H1 (cell line): ENCODE measurements around the gene RAD54L. TPM values are rescaled to one million over a fixed set of nuclear protein-coding genes. Genes with fewer than 3 reads are reported as not detected.

ENCODE experiments used
- CTCF ChIA-PET: fragments of 300-600 bp; sonication (Branson Sonifier 250); formaldehyde crosslinking; loops from one replicate; lab custom pipeline; 2021; ENCODE audit not compliant: partially characterized antibody; lab: Charles Lee
- POLR2A ChIA-PET: fragments of 300-600 bp; sonication (Branson Sonifier 250); formaldehyde crosslinking; loops from one replicate; lab custom pipeline; 2021; ENCODE audit warnings: inconsistent platforms; ENCODE audit not compliant: partially characterized antibody; lab: Charles Lee
- DNase-seq, 2 experiments: peaks; one replicate each; pipeline versions ENCODE4 v3.0.0 to v3.0.0-alpha.2; 2010 to 2022; ENCODE audit warnings: low spot score in 2 of 2, low read depth in 1 of 2, mixed read lengths in 1 of 2
- FAIRE-seq: peaks from 2 replicates; lab custom pipeline; 2011; peaks lifted over from hg19 to GRCh38; lab: Jason Lieb, UNC
- H2AFZ ChIP-seq: 2 replicates; pipeline ENCODE4 v1.8.1; 2012; ENCODE audit warnings: low read length, inconsistent platforms
- H2AK5ac ChIP-seq: 2 replicates; pipeline ENCODE4 v1.6.1; 2013; ENCODE audit warnings: low read depth, low read length
- H2BK120ac ChIP-seq: replicated peaks from 2 replicates; pipeline ENCODE3; 2013; ENCODE audit warnings: low read depth, low read length, inconsistent platforms
- H2BK12ac ChIP-seq: 2 replicates; pipeline ENCODE4 v1.6.1; 2013; ENCODE audit warnings: low read depth, low read length
- H2BK15ac ChIP-seq: 2 replicates; pipeline ENCODE4 v1.6.1; 2013; ENCODE audit warnings: low read length
- H2BK20ac ChIP-seq: 2 replicates; pipeline ENCODE4 v1.6.1; 2013; ENCODE audit warnings: low read length
- H2BK5ac ChIP-seq: 2 replicates; pipeline ENCODE4 v1.6.1; 2013; ENCODE audit warnings: low read depth, low read length
- H3K14ac ChIP-seq: 2 replicates; pipeline ENCODE4 v1.6.1; 2013; ENCODE audit warnings: inconsistent platforms; ENCODE audit not compliant: insufficient read length
- H3K18ac ChIP-seq: 2 replicates; pipeline ENCODE4 v1.6.1; 2013; ENCODE audit warnings: low read length; ENCODE audit errors: extremely low read depth
- H3K23ac ChIP-seq: 2 replicates; pipeline ENCODE4 v1.6.1; 2013; ENCODE audit warnings: inconsistent platforms; ENCODE audit not compliant: insufficient read length
- H3K23me2 ChIP-seq: 2 replicates; pipeline ENCODE4 v1.6.1; 2013; ENCODE audit warnings: low read depth, low read length
- H3K27ac ChIP-seq: 2 replicates; pipeline ENCODE4 v1.6.1; 2011; ENCODE audit warnings: low read depth, low read length, inconsistent platforms
- H3K27me3 ChIP-seq, 4 experiments: replicated peaks in 1 of 4; 1 replicate in 1 of 4; 2 replicates in 3 of 4; pipeline versions ENCODE4 v1.6.1 to v1.8.1; 2011 to 2013; ENCODE audit warnings: low read length in 3 of 4, mild to moderate bottlenecking in 3 of 4, inconsistent platforms in 2 of 4, mixed read lengths in 2 of 4, moderate library complexity in 1 of 4; ENCODE audit not compliant: control insufficient read depth in 3 of 4, insufficient read depth in 3 of 4; ENCODE audit errors: extremely low read depth in 1 of 4
- H3K36me3 ChIP-seq, 4 experiments: 2 replicates each; pipeline versions ENCODE4 v1.6.1 to v1.8.1; 2011 to 2013; ENCODE audit warnings: mild to moderate bottlenecking in 4 of 4, low read length in 3 of 4, moderate library complexity in 2 of 4, control low read depth in 1 of 4, inconsistent platforms in 1 of 4; ENCODE audit not compliant: insufficient read depth in 4 of 4, control insufficient read depth in 2 of 4
- H3K4ac ChIP-seq: replicated peaks from 2 replicates; pipeline ENCODE3; 2013; ENCODE audit warnings: low read length, low read depth, mixed read lengths, inconsistent platforms; ENCODE audit not compliant: insufficient read length
- H3K4me1 ChIP-seq, 4 experiments: replicated peaks in 1 of 4; 1 replicate in 1 of 4; 2 replicates in 3 of 4; pipeline versions ENCODE4 v1.6.1 to v1.8.1; 2011 to 2013; ENCODE audit warnings: low read length in 3 of 4, inconsistent platforms in 2 of 4, mixed read lengths in 1 of 4; ENCODE audit not compliant: insufficient read depth in 4 of 4, control insufficient read depth in 3 of 4
- H3K4me2 ChIP-seq, 2 experiments: 2 replicates each; pipeline versions ENCODE4 v1.6.1 to v1.8.1; 2011 to 2013; ENCODE audit warnings: low read depth in 2 of 2, low read length in 2 of 2, control low read depth in 1 of 2, inconsistent platforms in 1 of 2, mild to moderate bottlenecking in 1 of 2; ENCODE audit not compliant: insufficient read depth in 1 of 2
- H3K4me3 ChIP-seq, 4 experiments: fragments of 200-600, 300-600 bp in 1 of 4; sonication (generic), shearing (Covaris generic), sonication (Bioruptor Twin) in 1 of 4; 2 replicates each; pipeline versions ENCODE4 v1.5.1 to v1.8.1; 2011 to 2016; ENCODE audit warnings: low read length in 4 of 4, low read depth in 3 of 4, control low read depth in 2 of 4, inconsistent platforms in 2 of 4, mild to moderate bottlenecking in 2 of 4, mixed read lengths in 1 of 4, moderate library complexity in 1 of 4; ENCODE audit not compliant: insufficient read depth in 2 of 4; ENCODE audit errors: extremely low read depth in 1 of 4
- H3K56ac ChIP-seq: replicated peaks from 2 replicates; pipeline ENCODE3; 2013; ENCODE audit warnings: low read depth, mild to moderate bottlenecking, mixed read lengths, low read length, inconsistent platforms; ENCODE audit not compliant: insufficient read length
- H3K79me1 ChIP-seq: 2 replicates; pipeline ENCODE4 v1.6.1; 2013; ENCODE audit warnings: low read depth, low read length, control low read depth
- H3K79me2 ChIP-seq, 2 experiments: 2 replicates each; pipeline versions ENCODE4 v1.6.1 to v1.8.1; 2012 to 2013; ENCODE audit warnings: low read length in 2 of 2, mild to moderate bottlenecking in 2 of 2, inconsistent platforms in 1 of 2; ENCODE audit not compliant: insufficient read depth in 2 of 2, control insufficient read depth in 1 of 2
- H3K9ac ChIP-seq, 4 experiments: replicated peaks in 1 of 4; 1 replicate in 1 of 4; 2 replicates in 3 of 4; pipeline versions ENCODE4 v1.6.1 to v1.8.1; 2011 to 2013; ENCODE audit warnings: low read depth in 3 of 4, low read length in 3 of 4, control low read depth in 2 of 4, mild to moderate bottlenecking in 2 of 4, moderate library complexity in 2 of 4, inconsistent platforms in 1 of 4; ENCODE audit errors: extremely low read depth in 1 of 4
- H3K9me3 ChIP-seq, 2 experiments: 2 replicates each; pipeline versions ENCODE4 v1.6.1 to v1.8.1; 2012 to 2013; ENCODE audit warnings: mild to moderate bottlenecking in 2 of 2, moderate library complexity in 2 of 2, control low read depth in 1 of 2, inconsistent platforms in 1 of 2, low read depth in 1 of 2, low read length in 1 of 2, mixed read lengths in 1 of 2; ENCODE audit not compliant: insufficient read depth in 2 of 2
- H4K20me1 ChIP-seq, 2 experiments: replicated peaks in 1 of 2; 2 replicates each; pipeline versions ENCODE3 to v1.8.1; 2011 to 2013; ENCODE audit warnings: inconsistent platforms in 2 of 2, low read length in 2 of 2, mild to moderate bottlenecking in 1 of 2; ENCODE audit not compliant: insufficient read depth in 2 of 2, control insufficient read depth in 1 of 2
- H4K5ac ChIP-seq: 2 replicates; pipeline ENCODE4 v1.6.1; 2013; ENCODE audit warnings: low read length, low read depth, mixed read lengths, inconsistent platforms; ENCODE audit not compliant: insufficient read length
- H4K8ac ChIP-seq: 2 replicates; pipeline ENCODE4 v1.8.0; 2013; ENCODE audit warnings: mild to moderate bottlenecking, moderate library complexity, low read length, inconsistent platforms; ENCODE audit not compliant: insufficient read depth; ENCODE audit errors: extremely low read depth
- H4K91ac ChIP-seq: replicated peaks from 2 replicates; pipeline ENCODE3; 2013; ENCODE audit warnings: low read length, mixed read lengths, inconsistent platforms; ENCODE audit not compliant: insufficient read length
- CEBPB ChIP-seq: IDR thresholded peaks from 2 replicates; pipeline ENCODE4 v1.6.1; 2012; ENCODE audit warnings: low read depth, low read length
- NANOG ChIP-seq: IDR thresholded peaks from 2 replicates; pipeline ENCODE4 v1.6.1; 2011; ENCODE audit warnings: low read length, low read depth, mild to moderate bottlenecking, inconsistent platforms; ENCODE audit not compliant: insufficient read depth, poor library complexity, severe bottlenecking
- POLR2AphosphoS5 ChIP-seq: IDR thresholded peaks from 2 replicates; pipeline ENCODE4 v1.6.1; 2011; ENCODE audit warnings: low read depth, low read length
- SIN3A ChIP-seq, 2 experiments: IDR thresholded peaks in 1 of 2; conservative IDR thresholded peaks in 1 of 2; 2 replicates each; pipeline ENCODE4 v1.6.1; 2011 to 2012; ENCODE audit warnings: low read length in 2 of 2, improper control_type of control experiment in 1 of 2, low read depth in 1 of 2, mild to moderate bottlenecking in 1 of 2
- TAF7 ChIP-seq: optimal IDR thresholded peaks from 2 replicates; pipeline ENCODE3; 2011; ENCODE audit warnings: low read depth, mild to moderate bottlenecking, inconsistent platforms, low read length, moderate library complexity, borderline replicate concordance
- TEAD4 ChIP-seq: IDR thresholded peaks from 2 replicates; pipeline ENCODE4 v1.6.1; 2012; ENCODE audit warnings: low read depth, low read length, inconsistent platforms, mixed read lengths
- WGBS, 2 experiments: shearing (Covaris generic) in 1 of 2; methylation state at CpG; one replicate each; pipeline versions ENCODE4 v1.1.6 to v1.1.7; 2013 to 2015; ENCODE audit warnings: low lambda C conversion rate in 2 of 2, mixed read lengths in 2 of 2, inconsistent platforms in 1 of 2, low coverage in 1 of 2, missing lambda C conversion rate in 1 of 2; ENCODE audit not compliant: insufficient replicate concordance in 2 of 2, insufficient coverage in 1 of 2, insufficient read length in 1 of 2; ENCODE audit errors: extremely low coverage in 1 of 2, missing lambda C conversion rate in 1 of 2; 5-methylcytosine and 5-hydroxymethylcytosine counted together
- polyA plus RNA-seq, 7 experiments: library from polyadenylated mRNA; depleted of rRNA in 3 of 7; stranded (reverse) in 5 of 7; unstranded in 2 of 7; fragments of >200 nt in 5 of 7; fragments of 200-250 nt in 2 of 7; gene quantifications; 1 replicate in 5 of 7; 2 replicates in 1 of 7; 4 replicates in 1 of 7; pipeline versions ENCODE4 v1.2.1 to v1.2.3, GENCODE V29; 2011 to 2013; ENCODE audit warnings: missing spikeins in 2 of 7, mixed read lengths in 2 of 7
- total RNA-seq: library from RNA; stranded (reverse); fragmentation: NEBNext Ultra II Directional; extraction: Animal tissue kit (Norgen Biotek cat#: 25700); gene quantifications from 2 replicates; pipeline ENCODE4 v1.2.1, GENCODE V29; 2021

Gene RAD54L
- total and polyA plus RNA-seq, 2 of the 8 experiments (the other 6 are each of a cell fraction or from before 2014, with no cell fraction given), result 43.5 to 50.3 TPM

GRCh38 chr1:46205141-46205540 is 42.4 kb upstream of the RAD54L start:
- no peak for DNase-seq
- no peak overlapping the region for H2BK20ac ChIP-seq
- no peak overlapping the region for H3K14ac ChIP-seq
- no peak overlapping the region for H4K5ac ChIP-seq
- no peak overlapping the region for H3K27ac ChIP-seq
- no peak overlapping the region for H4K8ac ChIP-seq
- no peaks in the 10 kb centered on the region; a peak in 1 of 8 replicates for H3K36me3 ChIP-seq
- H3K56ac ChIP-seq, result no peak overlapping the region
- peaks cover 0 to 3% (median 1%) of the 10 kb centered on the region in 4 experiments; a peak in 4 of 7 replicates for H3K4me1 ChIP-seq
- H2BK15ac ChIP-seq, result no peak overlapping the region
- no peak overlapping the region for H2BK120ac ChIP-seq
- H3K23me2 ChIP-seq, result peaks cover 14% of the 10 kb centered on the region
- no peak overlapping the region for H3K23ac ChIP-seq
- no peak overlapping the region for H2BK5ac ChIP-seq
- no peaks in the 10 kb centered on the region for H3K79me1 ChIP-seq
- H4K91ac ChIP-seq, result no peak overlapping the region
- CTCF ChIA-PET, result interaction anchor here (0.9 to 1.4 kb wide), 3 partner anchors 15 to 21 kb away, joined by 3 to 9 read pairs (median 4); no protein-coding TSS in a partner anchor
- H2AK5ac ChIP-seq, result no peak overlapping the region
- no peak for FAIRE-seq
- POLR2A ChIA-PET, result interaction anchor here (1.0 kb wide), 1 partner anchor 15 kb away, joined by 3 read pairs; no protein-coding TSS in a partner anchor
- no peak overlapping the region; a peak in 1 of 4 replicates for H3K4me2 ChIP-seq
- H4K20me1 ChIP-seq, result no peaks in the 10 kb centered on the region
- no peak overlapping the region for H3K4ac ChIP-seq
- TF ChIP-seq TAF7 (no peak), TEAD4 (no peak), NANOG (no peak), SIN3A (conservative IDR thresholded peaks at IDR 0.05 in 1 of 2, IDR thresholded peaks at IDR 0.05 in 1 of 2; ENCODE audit: low read depth in 1 of 2, low read length in 2 of 2) (no peak), CEBPB (no peak), POLR2AphosphoS5 (no peak)
- no peak overlapping the region for H3K18ac ChIP-seq
- no peak overlapping the region; a peak in 1 of 7 replicates for H3K9ac ChIP-seq
- no peak overlapping the region for H2BK12ac ChIP-seq
- no peaks in the 10 kb centered on the region for H3K9me3 ChIP-seq
- no peaks in the 10 kb centered on the region for H3K27me3 ChIP-seq
- no peaks in the 10 kb centered on the region; a peak in 1 of 4 replicates for H3K79me2 ChIP-seq
- 80% methylated on average over 3 of the region's 3 CpGs; no CpG with 5 or more reads in 1 of the 2 experiments for WGBS, 2 experiments
- no peak overlapping the region for H2AFZ ChIP-seq
- no peak overlapping the region for H3K4me3 ChIP-seq
